OCI-LY7 (cell line): ENCODE results near the gene BDKRB2.

ENCODE experiments used
- CTCF ChIP-seq: fragments of 200-600 bp; sonication (generic); conservative IDR thresholded peaks from 2 replicates; pipeline ENCODE4 v1.5.1; 2014; ENCODE audit warnings: mild to moderate bottlenecking, antibody characterized with exemption, low read length, moderate library complexity, mixed read lengths
- EZH2phosphoT487 ChIP-seq: fragments of 200-600 bp; sonication (generic); IDR thresholded peaks from 2 replicates; pipeline ENCODE4 v1.6.1; 2018; ENCODE audit warnings: low read depth, borderline replicate concordance, mild to moderate bottlenecking, mixed run types, antibody characterized with exemption, low read length, moderate library complexity, mixed read lengths

DNA sequence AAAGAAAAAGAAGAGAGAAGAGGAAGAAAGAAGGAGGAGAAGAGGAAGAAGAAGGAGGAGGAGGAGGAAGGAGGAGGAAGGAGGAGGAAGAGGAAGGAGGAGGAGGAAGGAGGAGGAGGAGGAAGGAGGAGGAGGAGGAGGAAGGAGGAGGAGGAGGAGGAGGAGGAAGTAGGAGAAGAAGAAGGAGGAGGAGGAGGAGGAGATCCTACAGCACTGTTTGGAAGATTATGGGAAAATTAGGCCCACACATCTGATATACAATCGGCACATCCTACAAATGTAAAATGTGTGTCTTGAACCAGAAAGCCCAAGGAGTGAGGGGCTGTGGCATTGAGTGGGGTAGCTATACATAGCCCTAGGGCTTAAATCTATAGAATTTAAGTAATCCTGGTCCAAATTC is 12.0 kb downstream of the BDKRB2 start:
- TF ChIP-seq CTCF (no peak), EZH2phosphoT487 (no peak)
